ELF-1 (cell line): ENCODE data around the gene LOXL3.
"Not testable (repeated sequence)": the region's sequence is repeated elsewhere in the genome, so short reads cannot be mapped to it uniquely, and the experiment has no call there.

Source experiments
- DNase-seq: peaks from one replicate; pipeline ENCODE4 v3.0.0-alpha.2; 2016; ENCODE audit warnings: low read depth, low spot score

LOXL3 gene

GRCh38 chr2:74488643-74489481 lies 64.9 kb downstream of the LOXL3 start:
- no peak for DNase-seq

DNA sequence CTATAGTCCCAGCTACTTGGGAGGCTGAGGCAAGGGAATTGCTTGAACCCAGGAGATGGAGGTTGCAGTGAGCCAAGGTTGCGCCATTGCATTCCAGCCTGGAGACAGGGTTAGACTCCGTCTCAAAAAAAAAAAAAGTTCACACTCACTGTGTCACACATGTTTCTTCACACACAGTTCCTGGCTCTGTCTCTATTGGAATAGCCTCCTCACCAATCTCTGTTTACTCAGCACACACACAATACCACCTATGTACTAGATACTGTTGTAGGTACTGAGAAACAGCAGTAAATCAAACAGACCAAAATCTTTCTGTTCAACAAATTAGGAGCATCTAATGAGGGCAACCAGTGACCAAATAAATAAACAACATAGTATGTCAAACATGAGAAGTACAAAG lies 67.6 kb downstream of the LOXL3 start:
- DNase-seq = no peak

- DNase-seq = not testable (repeated sequence)
Observed at GRCh38 chr2:74483675-74484164, 70.0 kb downstream of the LOXL3 start.

GRCh38 chr2:74482801-74483674 lies 70.7 kb downstream of the LOXL3 start, which contains the start of the genes CCDC142 and TTC31:
Gene CCDC142 (minus strand): TSS chr2:74482998. CDS start chr2:74482837, 161 bp downstream.
Gene TTC31 (plus strand): TSS chr2:74483081. CDS start chr2:74483096, 15 bp downstream.
- DNase-seq = peak; percentile 97
